Uterus (tissue), 4 donors: ENCODE results near the gene COL27A1. TPM values are rescaled to one million over a fixed set of nuclear protein-coding genes. Genes with fewer than 3 reads are reported as not detected.

Experiments used
- DNase-seq, 2 donors: peaks; one replicate each; pipeline ENCODE4 v3.0.0-alpha.2; 2019 to 2020
- H3K27ac ChIP-seq, 2 donors: fragments of 200-600 bp; sonication (generic); 1 replicate in 1 of 2; 2 replicates in 1 of 2; pipeline ENCODE4 v1.5.1; 2016 to 2018
- H3K27me3 ChIP-seq, 2 donors: fragments of 200-600 bp; sonication (generic); one replicate each; pipeline ENCODE4 v1.5.1; 2018 to 2019; ENCODE audit warnings: control low read depth in 1 of 2
- H3K36me3 ChIP-seq, 2 donors: fragments of 200-600 bp; sonication (generic); one replicate each; pipeline ENCODE4 v1.5.1; 2019; ENCODE audit warnings: control low read depth in 1 of 2
- H3K4me1 ChIP-seq, 2 donors: fragments of 200-600 bp; sonication (generic); one replicate each; pipeline ENCODE4 v1.5.1; 2018 to 2019; ENCODE audit warnings: control low read depth in 1 of 2
- H3K4me3 ChIP-seq, 2 donors: fragments of 200-600 bp; sonication (generic); 1 replicate in 1 of 2; 2 replicates in 1 of 2; pipeline ENCODE4 v1.5.1; 2018 to 2019; ENCODE audit warnings: mild to moderate bottlenecking in 1 of 2
- H3K9me3 ChIP-seq, 2 donors: fragments of 200-600 bp; sonication (generic); one replicate each; pipeline ENCODE4 v1.5.1; 2019; ENCODE audit warnings: control low read depth in 1 of 2
- CTCF ChIP-seq, 4 experiments: fragments of 200-600 bp in 2 of 4; fragments of 450-650 bp in 2 of 4; sonication (generic) in 2 of 4; IDR thresholded peaks; one replicate each; pipeline ENCODE4 v1.5.1; 2016 to 2019; ENCODE audit warnings: antibody characterized with exemption in 4 of 4, mild to moderate bottlenecking in 2 of 4, moderate library complexity in 1 of 4
- POLR2A ChIP-seq, 2 donors: fragments of 450-650 bp; IDR thresholded peaks; one replicate each; pipeline ENCODE4 v1.6.1; 2016; ENCODE audit warnings: antibody characterized with exemption in 2 of 2, mild to moderate bottlenecking in 1 of 2, moderate library complexity in 1 of 2
- intact Hi-C: fragments of 100-400 bp; cut with DNase I; formaldehyde crosslinking; loops from one replicate; pipeline ENCODE4 v1.15.1; 2023; ENCODE audit warnings: low total_unique reads
- total RNA-seq, 4 donors: library from RNA; depleted of rRNA in 3 of 4; stranded (reverse); fragments of >200 nt in 3 of 4; gene quantifications; one replicate each; pipeline versions ENCODE4 v1.1.0 to v1.2.4, GENCODE V29; 2014 to 2023
- donor health status: DM: yes; HTN: yes; CAD: no.

The COL27A1 gene
- total RNA-seq, 4 donors from 2014 or later = 7.9 to 52.9 (median 43.3) TPM

DNA sequence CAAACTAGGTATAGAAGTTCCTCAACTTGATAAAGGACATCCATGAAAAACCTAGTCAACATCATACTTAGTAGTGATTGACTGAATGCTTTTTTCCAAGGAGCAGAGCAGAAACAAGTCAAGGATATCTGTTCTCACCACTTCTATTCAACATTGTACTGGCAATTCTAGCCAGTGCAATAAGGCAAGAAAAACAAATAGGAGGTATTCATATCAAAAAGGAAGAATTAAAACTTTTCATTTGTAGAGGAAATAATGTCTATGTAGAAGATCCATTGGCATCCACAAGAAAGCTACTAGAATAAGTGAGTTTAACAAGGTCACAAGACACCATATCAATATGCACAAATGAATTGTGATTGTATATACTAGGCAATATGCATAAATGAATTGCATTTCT is 139.3 kb downstream of the COL27A1 start:
- no peaks in the 10 kb centered on the region for H3K36me3 ChIP-seq
- no peaks in the 10 kb centered on the region for H3K4me1 ChIP-seq
- no peak for DNase-seq
- intact Hi-C loops = no loop called here
- H3K27me3 ChIP-seq = no peaks in the 10 kb centered on the region
- no peak for TF ChIP-seq POLR2A (IDR thresholded peaks at IDR 0.05)
- no peak for TF ChIP-seq CTCF (IDR thresholded peaks at IDR 0.05)
- no peak overlapping the region for H3K27ac ChIP-seq
- no peaks in the 10 kb centered on the region for H3K9me3 ChIP-seq
- H3K4me3 ChIP-seq = no peak overlapping the region

DNA sequence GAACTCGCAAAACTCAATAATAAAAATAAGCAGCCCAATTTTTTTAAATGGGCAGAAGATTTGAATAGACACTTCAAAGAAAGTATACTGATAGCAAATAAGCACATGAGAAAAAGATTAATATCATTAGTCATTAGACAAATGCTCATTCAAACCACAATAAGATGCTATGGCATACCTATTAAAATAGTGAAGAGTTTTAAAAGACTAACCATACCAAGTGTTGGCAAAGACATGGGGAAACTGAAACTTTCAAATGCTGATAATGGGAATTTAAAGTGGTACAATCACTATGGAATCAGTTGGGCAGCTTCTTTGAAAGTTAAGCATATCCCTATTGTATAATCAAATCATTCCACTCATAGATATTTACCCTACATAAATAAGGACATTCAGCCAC is 141.0 kb downstream of the COL27A1 start:
- H3K4me1 ChIP-seq = no peaks in the 10 kb centered on the region
- intact Hi-C loops = no loop called here
- H3K36me3 ChIP-seq = no peaks in the 10 kb centered on the region
- H3K27ac ChIP-seq = no peak overlapping the region
- H3K9me3 ChIP-seq = no peaks in the 10 kb centered on the region
- no peak overlapping the region for H3K4me3 ChIP-seq
- TF ChIP-seq CTCF (IDR thresholded peaks at IDR 0.05) = no peak
- no peak for TF ChIP-seq POLR2A (IDR thresholded peaks at IDR 0.05)
- H3K27me3 ChIP-seq = no peaks in the 10 kb centered on the region
- DNase-seq = no peak

DNA sequence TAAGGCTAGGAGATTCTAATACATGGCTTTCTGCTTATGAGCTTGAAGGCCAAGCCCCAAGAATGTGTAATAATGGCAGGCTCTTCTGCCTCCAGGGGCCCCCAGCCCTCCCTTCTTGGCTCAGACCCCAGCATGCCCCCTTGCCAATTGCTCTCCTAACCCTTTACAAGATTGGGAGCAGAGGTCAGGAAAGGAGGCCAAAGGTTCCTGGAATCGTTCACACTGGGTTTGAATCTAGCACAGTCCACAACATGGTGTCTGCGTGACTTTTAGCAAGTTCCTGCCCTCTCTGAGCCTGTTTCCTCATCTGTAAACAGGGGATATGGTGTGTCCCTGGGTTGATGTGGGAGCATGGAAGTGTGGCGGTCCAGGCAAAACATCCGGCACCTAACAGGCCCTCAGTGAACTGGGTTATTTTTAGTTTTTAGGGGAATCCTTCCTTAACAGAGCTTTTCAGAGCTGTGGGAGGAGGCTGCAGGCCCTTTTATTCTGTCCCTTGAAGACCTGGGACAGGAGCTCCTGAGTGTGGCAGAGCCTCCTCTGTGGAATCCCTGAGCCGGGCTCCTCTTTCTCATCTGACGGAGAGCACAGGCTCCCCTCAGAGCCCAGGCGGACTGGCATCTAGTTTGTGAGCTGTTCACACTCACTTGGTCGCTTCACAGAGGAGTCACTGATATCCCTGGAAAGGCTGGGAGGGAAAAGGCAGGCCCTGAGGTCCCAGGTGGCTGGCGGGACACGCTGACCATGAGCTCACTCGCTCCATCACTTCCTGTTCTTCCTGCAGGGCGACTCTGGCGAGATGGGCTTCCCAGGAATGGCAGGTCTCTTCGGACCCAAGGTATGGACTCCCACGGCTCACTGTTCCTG is 144.2 kb downstream of the COL27A1 start:
- Histone ChIP-seq H3K4me3 (no peak overlapping the region), H3K9me3 (no peaks in the 10 kb centered on the region), H3K36me3 (no peaks in the 10 kb centered on the region), H3K27ac (no peak overlapping the region), H3K4me1 (no peaks in the 10 kb centered on the region), H3K27me3 (no peaks in the 10 kb centered on the region)
- peak; percentile 5 to 10 for DNase-seq
- intact Hi-C loops = no loop called here
- no peak for TF ChIP-seq CTCF (IDR thresholded peaks at IDR 0.05)
- TF ChIP-seq POLR2A (IDR thresholded peaks at IDR 0.05) = no peak

DNA sequence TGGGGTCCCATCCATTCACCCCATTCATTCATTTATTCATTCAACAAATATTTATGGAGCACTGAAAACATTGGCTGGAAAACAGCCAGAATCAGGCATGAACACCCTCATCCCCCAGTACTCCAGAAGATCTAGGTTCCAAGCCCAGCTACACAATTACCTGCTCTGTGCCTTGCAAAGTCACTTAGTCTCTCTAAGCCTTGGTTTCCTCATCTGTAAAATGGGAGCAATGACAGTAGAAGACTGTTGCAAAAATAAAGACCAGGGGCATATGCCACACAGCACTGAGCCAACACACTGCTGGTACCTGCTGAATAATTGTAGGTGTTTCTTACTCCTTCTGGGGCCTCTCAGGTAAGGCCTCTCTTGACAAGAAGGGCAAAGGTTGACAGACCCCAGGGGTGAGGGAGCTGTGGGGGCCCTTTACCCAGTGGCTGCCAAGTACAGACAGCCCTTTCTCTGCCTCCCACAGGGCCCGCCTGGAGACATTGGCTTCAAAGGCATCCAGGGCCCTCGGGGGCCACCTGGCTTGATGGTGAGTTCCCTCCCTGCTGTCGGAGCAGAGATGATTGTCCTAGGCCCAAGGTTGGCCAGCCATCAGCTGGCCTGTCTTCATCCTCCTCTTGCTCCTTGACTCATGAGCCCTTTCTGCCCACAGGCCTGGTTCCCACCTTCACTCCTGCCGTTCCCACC is 145.0 kb downstream of the COL27A1 start:
- no peaks in the 10 kb centered on the region for H3K4me1 ChIP-seq
- intact Hi-C loops = no loop called here
- no peaks in the 10 kb centered on the region for H3K27me3 ChIP-seq
- H3K27ac ChIP-seq = no peak overlapping the region
- TF ChIP-seq CTCF (IDR thresholded peaks at IDR 0.05) = no peak
- no peak for TF ChIP-seq POLR2A (IDR thresholded peaks at IDR 0.05)
- H3K4me3 ChIP-seq = no peak overlapping the region
- no peaks in the 10 kb centered on the region for H3K36me3 ChIP-seq
- DNase-seq = peak; percentile 7 to 8
- no peaks in the 10 kb centered on the region for H3K9me3 ChIP-seq
